Parathyroid adenoma (tissue), 2 donors: ENCODE results near the gene SURF1.

Source experiments
- H2AFZ ChIP-seq: fragments of 300-600 bp; sonication (generic); one replicate; pipeline ENCODE4 v1.7.0; 2017; ENCODE audit warnings: antibody characterized with exemption, mild to moderate bottlenecking
- H3K27ac ChIP-seq: fragments of 300-600 bp; sonication (generic); one replicate; pipeline ENCODE4 v1.7.0; 2017
- H3K27me3 ChIP-seq: fragments of 300-600 bp; sonication (generic); one replicate; pipeline ENCODE4 v1.7.0; 2017; ENCODE audit warnings: low read length; ENCODE audit not compliant: control insufficient read depth, insufficient read depth
- H3K36me3 ChIP-seq: fragments of 300-600 bp; sonication (generic); one replicate; pipeline ENCODE4 v1.7.0; 2017; ENCODE audit warnings: low read length; ENCODE audit not compliant: control insufficient read depth, insufficient read depth
- H3K4me1 ChIP-seq: fragments of 300-600 bp; sonication (generic); one replicate; pipeline ENCODE4 v1.7.0; 2017; ENCODE audit warnings: control low read depth
- H3K4me2 ChIP-seq: fragments of 300-600 bp; sonication (generic); one replicate; pipeline ENCODE4 v1.7.0; 2017; ENCODE audit warnings: low read length
- H3K4me3 ChIP-seq: fragments of 300-600 bp; sonication (generic); one replicate; pipeline ENCODE4 v1.7.0; 2017; ENCODE audit warnings: low read depth, low read length
- H3K79me2 ChIP-seq: fragments of 300-600 bp; sonication (generic); one replicate; pipeline ENCODE4 v1.7.0; 2017; ENCODE audit warnings: control low read depth
- H3K9ac ChIP-seq: fragments of 300-600 bp; sonication (generic); one replicate; pipeline ENCODE4 v1.7.0; 2017; ENCODE audit warnings: mild to moderate bottlenecking
- H3K9me3 ChIP-seq: fragments of 300-600 bp; sonication (generic); one replicate; pipeline ENCODE4 v1.7.0; 2017; ENCODE audit warnings: low read length; ENCODE audit not compliant: control insufficient read depth
- TF ChIP-seq, protein P1 (sequence below): fragments of 300-600 bp; sonication (generic); IDR thresholded peaks from one replicate; pipeline ENCODE4 v1.7.0; 2017; ENCODE audit warnings: antibody characterized with exemption, mild to moderate bottlenecking
- donor health status: primary hyperparathyroidism.

The SURF1 gene

DNA sequence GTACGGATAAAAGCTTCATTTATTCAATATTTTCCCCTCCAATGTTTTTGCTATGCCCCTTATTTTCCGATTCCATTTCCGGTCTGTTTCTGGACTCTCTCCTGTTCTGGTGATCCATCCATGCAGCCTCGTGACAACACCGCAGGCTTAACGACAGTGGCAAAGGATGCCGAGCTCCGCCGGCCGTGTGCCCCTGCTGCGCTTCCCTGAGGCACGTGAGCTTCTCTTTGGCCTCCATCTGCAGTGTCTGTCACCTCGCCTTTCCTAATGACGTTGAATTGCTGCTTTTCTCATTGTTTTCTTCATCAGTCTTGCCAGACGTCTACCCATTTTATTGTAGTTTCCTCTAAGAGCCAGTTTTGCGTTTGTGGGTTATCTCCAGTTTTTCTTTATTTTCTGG, 49.0 kb downstream of the SURF1 start:
- Histone ChIP-seq H3K4me1 (no peaks in the 10 kb centered on the region), H2AFZ (no peak overlapping the region), H3K36me3 (no peaks in the 10 kb centered on the region), H3K9me3 (no peaks in the 10 kb centered on the region), H3K9ac (no peak overlapping the region), H3K27me3 (no peaks in the 10 kb centered on the region), H3K4me3 (no peak overlapping the region), H3K27ac (no peak overlapping the region), H3K79me2 (no peaks in the 10 kb centered on the region), H3K4me2 (no peak overlapping the region)
- TF ChIP-seq, protein P1, sequence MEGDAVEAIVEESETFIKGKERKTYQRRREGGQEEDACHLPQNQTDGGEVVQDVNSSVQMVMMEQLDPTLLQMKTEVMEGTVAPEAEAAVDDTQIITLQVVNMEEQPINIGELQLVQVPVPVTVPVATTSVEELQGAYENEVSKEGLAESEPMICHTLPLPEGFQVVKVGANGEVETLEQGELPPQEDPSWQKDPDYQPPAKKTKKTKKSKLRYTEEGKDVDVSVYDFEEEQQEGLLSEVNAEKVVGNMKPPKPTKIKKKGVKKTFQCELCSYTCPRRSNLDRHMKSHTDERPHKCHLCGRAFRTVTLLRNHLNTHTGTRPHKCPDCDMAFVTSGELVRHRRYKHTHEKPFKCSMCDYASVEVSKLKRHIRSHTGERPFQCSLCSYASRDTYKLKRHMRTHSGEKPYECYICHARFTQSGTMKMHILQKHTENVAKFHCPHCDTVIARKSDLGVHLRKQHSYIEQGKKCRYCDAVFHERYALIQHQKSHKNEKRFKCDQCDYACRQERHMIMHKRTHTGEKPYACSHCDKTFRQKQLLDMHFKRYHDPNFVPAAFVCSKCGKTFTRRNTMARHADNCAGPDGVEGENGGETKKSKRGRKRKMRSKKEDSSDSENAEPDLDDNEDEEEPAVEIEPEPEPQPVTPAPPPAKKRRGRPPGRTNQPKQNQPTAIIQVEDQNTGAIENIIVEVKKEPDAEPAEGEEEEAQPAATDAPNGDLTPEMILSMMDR, result no peak

GRCh38 chr9:133306242-133307204, 49.8 kb downstream of the SURF1 start:
- TF ChIP-seq, protein P1, result no peak
- no peaks in the 10 kb centered on the region for H3K79me2 ChIP-seq
- H3K36me3 ChIP-seq, result no peaks in the 10 kb centered on the region
- H3K4me1 ChIP-seq, result no peaks in the 10 kb centered on the region
- no peak overlapping the region for H3K27ac ChIP-seq
- H3K27me3 ChIP-seq, result no peaks in the 10 kb centered on the region
- no peak overlapping the region for H3K4me2 ChIP-seq
- no peaks in the 10 kb centered on the region for H3K9me3 ChIP-seq
- no peak overlapping the region for H2AFZ ChIP-seq
- H3K4me3 ChIP-seq, result no peak overlapping the region
- no peak overlapping the region for H3K9ac ChIP-seq

DNA sequence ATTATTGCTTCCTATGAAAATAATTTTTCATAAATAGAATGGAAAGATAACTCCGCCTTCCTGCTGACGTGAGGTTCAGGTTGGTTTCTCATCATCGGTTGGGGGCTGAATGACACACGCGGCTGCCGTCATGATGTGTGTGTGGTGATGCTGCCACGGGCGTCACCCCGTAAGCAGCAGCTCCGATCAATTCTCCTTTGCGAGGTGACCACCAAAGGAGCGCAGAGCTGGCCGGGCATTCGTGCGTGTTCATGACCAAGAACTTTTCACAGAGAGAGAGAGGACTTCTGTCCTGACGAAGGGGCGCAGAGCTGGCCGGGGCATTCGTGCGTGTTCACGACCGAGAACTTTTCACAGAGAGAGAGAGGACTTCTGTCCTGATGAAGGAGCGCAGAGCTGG, 50.6 kb downstream of the SURF1 start:
- TF ChIP-seq, protein P1, result no peak
- no peak overlapping the region for H3K4me2 ChIP-seq
- no peak overlapping the region for H3K27ac ChIP-seq
- no peaks in the 10 kb centered on the region for H3K9me3 ChIP-seq
- H3K27me3 ChIP-seq, result no peaks in the 10 kb centered on the region
- no peaks in the 10 kb centered on the region for H3K4me1 ChIP-seq
- no peak overlapping the region for H2AFZ ChIP-seq
- H3K4me3 ChIP-seq, result no peak overlapping the region
- no peaks in the 10 kb centered on the region for H3K36me3 ChIP-seq
- no peak overlapping the region for H3K9ac ChIP-seq
- H3K79me2 ChIP-seq, result no peaks in the 10 kb centered on the region

DNA sequence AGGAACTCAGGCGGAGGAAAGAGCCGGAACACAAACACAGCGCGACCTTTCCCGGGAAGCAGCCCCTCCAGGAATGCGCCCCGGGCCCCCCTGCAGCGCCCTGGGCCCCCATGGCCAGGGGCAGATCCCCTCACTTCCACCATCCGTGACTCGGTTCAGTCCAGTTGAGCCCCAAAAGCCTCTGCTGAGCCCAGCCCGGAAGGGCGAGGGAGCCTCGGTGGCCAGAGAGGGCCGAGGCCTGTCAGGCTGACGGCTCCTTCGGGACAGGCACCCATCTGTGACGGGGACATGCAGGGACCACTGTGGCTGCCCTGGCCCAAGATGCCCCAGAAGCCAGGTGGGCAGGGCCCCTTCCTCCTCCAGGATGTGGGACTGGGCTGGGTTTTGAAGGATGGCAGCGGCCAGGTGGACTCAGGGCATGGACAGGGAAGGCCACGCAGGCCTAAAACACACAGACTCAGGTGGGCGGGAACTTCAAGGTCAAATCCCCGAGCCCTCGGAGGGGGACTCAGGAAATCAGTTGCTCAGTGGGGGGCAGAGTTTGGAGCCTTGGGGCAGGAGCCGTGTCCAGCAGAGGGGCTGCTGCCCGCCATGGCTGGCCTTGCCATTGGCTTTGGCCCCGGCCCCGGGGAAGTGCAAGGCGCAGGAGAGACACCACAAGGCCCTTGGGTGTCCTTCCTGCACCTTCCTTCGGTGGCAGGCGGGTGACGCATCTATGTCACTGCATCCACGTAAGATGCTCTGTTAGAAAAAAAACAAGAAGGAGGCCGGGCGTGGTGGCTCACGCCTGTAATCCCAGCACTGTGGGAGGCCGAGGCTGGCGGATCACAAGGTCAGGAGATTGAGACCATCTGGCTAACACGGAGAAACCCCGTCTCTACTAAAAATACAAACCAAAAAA, 51.6 kb downstream of the SURF1 start:
- H3K27me3 ChIP-seq, result no peaks in the 10 kb centered on the region
- TF ChIP-seq, protein P1, result no peak
- no peak overlapping the region for H3K9ac ChIP-seq
- no peak overlapping the region for H3K27ac ChIP-seq
- no peaks in the 10 kb centered on the region for H3K9me3 ChIP-seq
- H3K79me2 ChIP-seq, result no peaks in the 10 kb centered on the region
- H3K4me2 ChIP-seq, result no peak overlapping the region
- H2AFZ ChIP-seq, result no peak overlapping the region
- H3K36me3 ChIP-seq, result no peaks in the 10 kb centered on the region
- H3K4me3 ChIP-seq, result no peak overlapping the region
- no peaks in the 10 kb centered on the region for H3K4me1 ChIP-seq
